ENCODE results near the gene LRRC32.
"Not testable (repeated sequence)": the region's sequence is repeated elsewhere in the genome, so short reads cannot be mapped to it uniquely, and the experiment has no call there.

LRRC32 gene

DNA sequence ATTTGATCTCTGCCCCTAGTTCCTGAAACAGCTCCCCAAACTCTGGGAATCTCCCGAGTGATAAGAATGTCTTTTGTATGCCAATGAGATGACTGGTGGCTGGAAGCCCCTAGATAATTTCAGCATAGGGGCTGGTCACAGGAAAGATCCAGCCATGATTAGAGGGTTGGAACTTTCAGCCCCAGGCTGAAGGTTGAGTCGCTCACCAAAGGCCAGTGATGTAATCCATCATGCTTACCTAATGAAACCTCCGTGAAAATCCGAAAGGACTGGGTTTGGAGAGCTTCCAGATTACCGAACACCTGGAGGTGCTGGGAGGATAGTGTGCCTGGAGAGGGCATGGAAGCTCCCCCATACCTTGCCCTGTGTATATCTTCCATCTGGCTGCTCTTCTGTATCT is 26.0 kb downstream of the LRRC32 start:
- no peak for DNase-seq

DNA sequence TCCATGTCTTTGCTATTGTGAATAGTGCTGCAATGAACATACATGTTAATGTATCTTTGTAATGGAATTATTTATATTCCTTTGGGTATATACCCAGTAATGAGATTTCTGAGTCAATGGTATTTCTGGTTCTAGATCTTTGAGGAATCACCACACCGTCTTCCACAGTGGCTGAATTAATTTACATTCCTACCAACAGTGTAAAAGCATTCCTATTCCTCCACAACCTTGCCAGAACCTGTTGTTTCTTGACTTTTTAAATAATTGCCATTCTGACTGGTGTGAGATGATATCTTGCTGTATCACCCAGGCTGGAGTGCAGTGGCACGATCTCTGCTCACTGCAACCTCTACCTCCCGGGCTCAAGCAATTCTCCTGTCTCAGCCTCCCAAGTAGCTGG is 26.8 kb downstream of the LRRC32 start:
- DNase-seq = not testable (repeated sequence)

DNA sequence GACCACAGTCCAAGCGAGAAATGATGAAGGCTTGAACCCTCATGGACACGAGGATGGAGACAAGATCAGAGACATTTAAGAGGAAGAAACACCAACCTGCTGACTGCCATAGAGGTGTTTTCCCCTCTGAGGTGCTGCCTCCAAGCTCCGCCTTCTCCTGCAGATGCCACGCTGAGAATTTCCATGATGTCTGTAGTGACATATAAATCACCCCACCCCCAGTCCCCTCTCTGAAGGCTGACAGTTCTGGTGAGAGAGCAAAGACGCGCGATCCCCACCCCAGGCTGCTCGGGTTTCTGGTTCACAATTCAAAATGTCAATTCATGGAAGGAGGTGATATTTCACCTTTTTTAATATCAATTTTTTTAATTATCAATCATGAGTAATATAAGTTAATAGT is 28.2 kb downstream of the LRRC32 start:
- no peak for DNase-seq

DNA sequence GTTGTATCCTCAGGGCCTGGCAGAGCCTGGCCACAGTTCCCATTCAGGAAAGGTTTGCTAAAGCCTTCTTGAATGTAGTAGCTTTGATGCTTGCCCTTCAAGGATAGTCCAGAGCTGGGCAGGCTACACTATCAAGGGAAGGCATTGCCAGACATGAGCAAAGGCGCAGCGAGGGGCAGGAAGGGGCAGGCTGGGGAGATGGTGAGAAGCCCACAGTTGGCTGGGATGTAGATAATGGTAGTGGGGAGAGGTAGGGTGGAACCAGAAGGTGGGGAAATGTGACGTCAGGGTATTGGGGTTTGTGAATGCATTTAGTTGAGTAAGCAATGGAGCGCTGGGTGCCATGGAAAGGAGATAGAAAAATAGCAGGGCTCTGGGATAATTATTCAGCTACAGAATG is 28.6 kb downstream of the LRRC32 start:
- no peak for DNase-seq

DNA sequence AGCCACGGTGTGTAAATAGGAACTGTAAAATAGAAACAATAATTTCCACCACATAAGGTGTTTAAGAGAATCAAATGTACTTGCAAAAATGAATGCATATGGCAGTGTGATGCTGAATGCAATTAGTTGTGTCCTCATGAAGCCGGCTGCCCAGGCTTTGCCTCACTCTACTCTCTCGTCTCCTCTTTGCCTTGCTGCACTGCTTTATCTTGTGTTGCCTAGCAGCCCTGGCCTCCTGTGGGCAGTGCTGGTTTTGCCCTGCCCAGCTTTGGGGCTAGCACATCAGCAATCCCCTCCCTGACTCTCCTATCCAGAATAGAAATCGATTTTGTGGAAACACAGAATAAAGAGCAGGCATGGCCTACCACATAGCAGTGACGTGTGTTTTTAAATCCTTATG is 30.0 kb downstream of the LRRC32 start:
- no peak for DNase-seq

DNA sequence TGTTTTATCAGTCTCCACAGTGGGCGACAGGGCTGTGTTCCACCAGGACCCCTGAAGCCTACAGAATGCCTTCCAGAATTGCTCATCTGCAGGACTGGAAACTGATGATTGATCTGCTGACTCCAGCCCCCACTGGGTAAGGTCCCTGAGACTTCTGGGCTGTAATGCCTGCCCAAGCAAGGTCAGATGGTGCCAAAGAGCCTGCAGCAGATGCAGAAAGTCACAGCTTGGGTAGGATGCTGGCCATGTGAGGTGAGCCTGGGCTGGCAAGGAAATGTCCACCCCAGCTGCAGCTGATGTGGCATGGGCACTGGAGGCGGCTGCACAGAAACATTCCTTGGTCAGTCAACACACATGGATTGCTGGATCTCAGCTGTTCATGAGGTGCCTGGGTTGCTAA is 30.9 kb downstream of the LRRC32 start:
- DNase-seq = no peak

DNA sequence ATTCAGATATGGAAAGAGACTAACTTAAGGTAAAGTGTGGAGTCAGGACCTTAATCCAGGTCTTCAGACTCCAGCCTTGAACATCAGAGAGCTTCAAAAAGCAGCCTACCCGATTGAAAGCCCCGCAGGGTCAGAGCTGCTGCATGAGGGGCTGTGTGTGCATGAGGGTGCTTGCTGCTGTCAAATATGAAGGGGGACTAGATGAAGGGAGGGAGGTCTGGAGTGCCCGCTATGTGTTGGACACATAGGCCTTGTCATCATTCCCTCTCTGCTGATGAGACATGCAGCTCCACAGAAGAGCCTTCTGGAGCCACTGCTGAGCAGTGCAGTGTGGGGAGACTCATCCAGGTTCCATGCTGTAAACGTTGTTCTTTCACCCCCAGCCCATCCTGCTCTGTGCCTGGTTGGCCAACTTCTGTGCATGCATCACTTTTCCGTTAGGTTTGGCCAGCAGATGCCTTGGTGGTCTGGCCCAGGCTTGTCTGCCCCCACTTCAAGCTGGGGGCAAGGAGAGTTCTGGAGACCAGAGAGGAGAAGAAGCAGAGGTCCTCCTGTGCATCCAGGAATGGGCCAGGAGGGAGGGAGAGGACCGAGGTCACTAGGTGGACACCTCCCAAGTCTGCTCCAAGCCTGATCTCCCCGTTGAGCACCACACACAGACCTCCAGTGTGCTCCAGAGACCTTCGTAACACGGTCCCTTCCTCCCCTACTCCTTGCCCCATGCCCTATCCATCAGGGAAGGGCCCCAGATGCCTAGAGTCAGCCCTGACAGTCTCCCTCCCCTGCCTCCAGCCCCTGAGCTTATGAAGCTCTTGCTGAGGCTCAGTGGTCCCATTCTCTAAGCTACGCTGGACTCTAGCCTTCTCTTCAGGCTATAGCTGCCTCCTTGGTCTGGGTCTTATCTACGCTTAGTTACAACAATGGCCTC is 32.0 kb downstream of the LRRC32 start:
- DNase-seq = no peak

DNA sequence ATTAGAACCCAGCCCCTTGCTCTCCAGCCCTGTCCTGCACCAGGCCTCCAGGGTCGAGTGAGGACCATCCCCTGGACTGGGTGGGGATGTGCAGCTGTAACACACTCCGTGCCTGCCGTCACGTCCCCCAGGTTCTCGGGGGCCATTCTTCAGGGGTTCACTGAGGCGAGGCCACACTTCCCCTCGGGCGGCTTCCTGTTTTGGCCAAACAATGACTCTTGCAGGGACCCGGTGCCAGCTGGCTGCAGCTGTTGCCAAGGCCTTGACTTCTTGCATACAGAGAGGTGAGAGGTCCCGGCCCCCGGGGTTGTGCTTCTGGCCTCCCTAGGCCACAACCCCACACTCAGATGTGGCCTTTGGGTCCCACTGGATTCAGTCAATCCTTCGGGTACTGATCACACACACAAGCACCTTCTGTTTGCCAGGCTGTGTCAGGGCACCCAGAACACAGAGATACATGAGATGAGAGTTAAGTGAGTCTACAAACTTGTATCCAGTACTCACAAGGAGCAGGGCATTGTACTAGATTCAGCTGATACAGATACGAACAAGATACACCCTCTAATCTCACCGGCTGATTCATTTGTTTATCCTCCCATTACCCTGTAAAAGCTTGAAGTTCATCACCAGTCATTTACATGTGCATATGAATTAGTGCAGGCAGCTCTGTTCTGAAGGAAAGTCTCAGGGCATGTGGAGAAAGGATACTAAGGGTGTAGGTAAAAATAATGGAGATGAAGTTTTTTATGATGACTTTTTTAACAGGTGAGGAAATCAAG is 32.9 kb downstream of the LRRC32 start:
- DNase-seq = no peak

DNA sequence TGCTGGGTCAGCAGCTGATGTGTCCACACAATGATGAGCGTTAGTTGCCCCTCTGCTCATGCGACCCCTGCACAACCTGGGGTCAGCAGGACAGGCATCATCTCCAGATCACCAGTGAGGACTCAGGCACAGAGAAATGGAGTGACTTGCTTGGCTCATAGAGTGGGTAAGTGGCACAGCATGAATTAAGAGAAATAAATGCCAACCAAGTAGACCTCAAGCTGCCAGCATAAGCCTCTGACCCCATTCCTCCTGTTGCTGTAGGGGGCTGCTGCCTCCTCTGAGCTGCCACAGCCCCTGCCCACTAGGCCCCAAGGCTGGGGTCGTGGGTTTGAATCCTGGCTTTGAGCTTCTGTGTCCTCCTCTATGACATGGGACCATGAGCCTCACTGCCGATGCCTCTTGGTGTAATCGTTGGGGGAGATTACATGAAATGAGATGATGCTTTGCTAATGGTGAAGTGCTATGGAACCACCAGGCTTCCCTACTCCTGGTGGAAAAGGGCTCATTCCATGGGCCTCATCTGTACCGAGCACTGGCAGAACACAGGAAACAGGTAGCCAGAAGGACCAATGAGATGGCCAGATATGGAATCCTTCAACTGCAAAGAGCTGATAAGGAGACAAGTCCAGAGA is 33.6 kb downstream of the LRRC32 start:
- DNase-seq = no peak

DNA sequence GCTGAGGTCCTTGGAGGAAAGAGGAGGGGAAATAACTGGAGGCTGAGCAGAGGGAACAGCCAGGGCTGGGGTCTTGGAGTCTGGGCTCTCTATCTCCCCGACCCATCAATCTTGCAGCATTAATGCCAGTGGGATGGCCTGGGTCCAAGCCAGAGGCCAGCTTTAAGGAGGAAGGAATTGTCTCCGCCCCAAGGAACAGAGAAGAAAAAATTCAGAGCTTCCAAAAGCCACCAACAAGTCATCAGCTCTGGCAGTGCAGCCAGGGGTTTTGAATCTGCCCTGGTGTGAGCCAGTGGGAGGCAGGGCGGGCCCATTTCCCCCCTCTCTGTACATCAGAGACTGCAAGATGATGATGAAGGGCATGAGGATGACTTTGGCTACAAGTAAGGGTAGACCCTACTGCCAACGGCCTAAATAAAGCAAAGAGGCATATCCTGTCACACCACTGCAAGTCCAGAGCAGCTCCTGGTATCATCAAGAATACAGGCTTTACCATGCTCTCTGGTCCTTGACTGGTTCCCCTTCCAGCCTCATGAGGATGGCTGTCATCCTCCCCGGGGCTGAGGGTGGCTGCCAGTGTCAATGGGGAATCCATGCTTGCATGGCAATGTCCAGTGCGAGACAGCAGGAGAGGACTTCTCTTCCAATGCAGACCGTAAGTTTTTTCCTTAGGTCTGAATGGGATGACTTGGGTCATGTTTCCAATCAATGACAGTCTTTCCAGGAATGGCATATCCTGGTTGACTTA is 34.4 kb downstream of the LRRC32 start:
- no peak for DNase-seq

DNA sequence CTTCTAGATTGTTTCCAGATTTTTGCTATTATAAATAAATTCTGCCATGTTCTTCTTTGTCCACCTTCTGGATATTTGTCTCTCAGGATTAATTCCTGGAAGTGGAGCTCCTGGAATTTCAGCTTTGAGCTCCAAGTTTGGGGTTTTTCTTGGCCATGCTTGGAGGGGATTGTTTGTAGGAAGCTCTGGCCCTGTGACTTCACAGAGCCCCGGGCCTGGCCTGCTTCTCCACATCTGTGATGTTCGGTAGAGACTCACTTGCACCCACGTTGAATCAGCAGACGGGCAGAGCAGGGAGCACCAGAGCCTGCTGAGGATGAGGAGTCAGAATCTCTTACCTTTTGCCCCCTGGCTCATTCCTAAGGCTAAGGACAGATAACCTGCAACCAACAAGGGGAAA is 35.7 kb downstream of the LRRC32 start:
- DNase-seq = no peak

DNA sequence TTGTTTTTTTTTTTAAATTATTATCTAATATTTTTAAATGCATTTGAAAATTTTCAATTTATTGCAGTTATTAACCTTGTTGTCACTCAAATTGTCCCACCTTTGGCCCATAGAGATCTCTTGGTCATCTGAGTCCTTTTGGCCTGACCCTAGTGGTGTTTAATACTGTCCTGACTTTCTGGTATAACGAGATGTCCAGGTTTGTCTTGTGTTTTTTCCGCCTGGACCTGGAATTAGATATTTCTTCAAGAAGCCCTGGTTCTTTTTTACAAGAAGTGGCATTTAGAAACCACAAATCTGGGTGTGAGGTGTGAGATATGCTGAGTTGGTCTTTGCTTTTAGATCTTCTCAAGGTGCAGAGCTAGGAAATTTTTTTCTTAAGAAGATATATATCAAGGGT is 38.1 kb downstream of the LRRC32 start:
- DNase-seq = no peak

DNA sequence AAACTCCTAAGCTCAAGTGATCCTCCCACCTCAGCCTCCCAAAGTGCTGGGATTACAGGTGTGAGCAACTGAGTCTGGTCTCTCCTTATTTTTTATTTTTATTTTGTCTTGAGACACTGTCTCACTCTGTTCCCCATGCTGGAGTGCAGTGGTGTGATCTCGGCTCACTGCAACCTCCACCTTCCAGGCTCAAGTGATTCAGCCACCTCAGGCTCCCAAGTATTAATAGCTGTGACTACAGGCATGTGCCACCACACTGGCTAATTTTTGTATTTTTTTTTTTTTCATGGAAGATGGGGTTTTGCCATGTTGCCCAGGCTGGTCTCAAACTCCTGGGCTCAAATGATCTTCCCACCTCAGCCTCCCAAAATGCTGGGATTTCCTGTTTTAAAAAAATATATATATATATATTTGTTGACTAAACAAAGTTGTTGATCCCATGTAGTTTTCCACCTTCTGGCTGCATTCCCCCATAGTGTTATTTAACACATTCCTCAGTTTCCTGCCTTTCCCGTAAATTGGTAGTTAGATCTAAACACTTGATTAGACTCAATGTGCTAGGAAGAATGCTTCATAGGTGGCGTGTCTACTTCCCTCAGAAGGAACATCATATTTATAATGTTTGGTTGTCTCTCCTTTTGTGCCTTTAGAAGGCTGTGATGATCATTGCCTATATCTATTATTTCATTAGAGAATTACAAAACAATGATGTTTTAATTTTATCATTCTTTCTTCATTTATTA is 38.8 kb downstream of the LRRC32 start:
- no peak for DNase-seq

DNA sequence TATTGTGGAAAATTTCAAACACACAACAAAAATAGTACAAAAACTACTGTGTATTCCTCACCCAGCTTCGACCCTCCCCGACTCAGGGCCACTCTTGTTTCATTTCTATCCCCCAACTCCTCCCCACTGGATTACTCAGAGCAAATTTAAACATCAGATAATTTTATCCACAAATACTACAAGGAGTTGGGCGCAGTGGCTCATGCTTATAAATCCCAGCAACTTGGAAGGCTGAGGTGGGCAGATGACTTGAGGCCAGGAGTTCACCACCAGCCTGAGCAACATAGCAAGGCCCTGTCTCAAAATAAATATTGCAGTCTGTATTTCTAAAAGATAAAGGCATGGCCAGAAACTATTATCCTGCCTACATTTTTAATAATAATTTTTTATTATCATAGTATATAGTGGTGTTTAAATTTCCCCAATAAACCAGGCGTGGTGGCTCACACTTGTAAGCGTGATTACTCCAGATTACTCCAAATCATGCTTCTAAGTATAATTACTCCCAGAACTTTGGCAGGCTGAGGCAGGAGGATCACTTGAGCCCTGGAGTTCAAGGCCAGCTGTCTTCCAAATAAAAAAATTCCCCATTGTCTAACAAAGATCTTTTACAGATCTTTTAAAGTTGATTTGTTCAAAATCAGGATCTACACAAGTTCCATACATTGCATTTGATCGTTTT is 39.8 kb downstream of the LRRC32 start:
- DNase-seq = no peak

DNA sequence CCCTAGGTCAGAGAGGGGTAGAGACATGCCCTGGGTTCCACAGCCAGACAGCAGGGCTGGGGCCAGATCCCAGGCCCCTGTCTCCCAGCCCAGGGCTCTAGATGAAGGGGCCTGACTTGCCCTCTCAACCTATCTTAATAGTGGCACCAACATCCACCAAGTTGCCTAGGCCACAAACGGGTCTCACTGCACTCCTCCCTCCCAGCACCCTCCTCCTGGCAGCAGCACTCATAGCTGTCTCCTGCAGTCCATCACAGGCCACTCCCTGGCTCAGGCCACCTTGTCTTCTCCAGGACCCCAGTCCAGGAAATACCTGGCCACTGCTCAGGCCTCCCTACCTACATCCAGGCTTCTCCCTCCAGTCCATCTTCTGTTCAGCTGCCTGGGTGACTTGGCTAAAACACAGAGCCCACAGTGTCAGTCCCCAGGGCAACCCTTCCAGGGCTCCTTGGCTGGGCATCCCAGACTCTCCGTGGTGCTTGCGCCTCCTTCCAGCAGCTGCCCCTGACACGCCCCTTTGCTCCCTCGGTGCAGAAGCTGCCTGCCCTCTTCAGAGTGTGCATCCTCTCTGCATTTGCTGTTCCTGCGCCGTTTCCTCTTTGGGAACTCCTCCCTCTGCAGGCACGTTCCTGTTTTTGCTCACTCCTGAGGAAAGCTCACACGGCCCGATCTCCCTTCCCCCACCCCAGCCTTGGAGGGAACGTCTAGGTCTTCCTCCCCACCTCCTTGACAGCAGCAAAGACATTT is 40.5 kb downstream of the LRRC32 start:
- DNase-seq = peak; percentile 54 to 65

DNA sequence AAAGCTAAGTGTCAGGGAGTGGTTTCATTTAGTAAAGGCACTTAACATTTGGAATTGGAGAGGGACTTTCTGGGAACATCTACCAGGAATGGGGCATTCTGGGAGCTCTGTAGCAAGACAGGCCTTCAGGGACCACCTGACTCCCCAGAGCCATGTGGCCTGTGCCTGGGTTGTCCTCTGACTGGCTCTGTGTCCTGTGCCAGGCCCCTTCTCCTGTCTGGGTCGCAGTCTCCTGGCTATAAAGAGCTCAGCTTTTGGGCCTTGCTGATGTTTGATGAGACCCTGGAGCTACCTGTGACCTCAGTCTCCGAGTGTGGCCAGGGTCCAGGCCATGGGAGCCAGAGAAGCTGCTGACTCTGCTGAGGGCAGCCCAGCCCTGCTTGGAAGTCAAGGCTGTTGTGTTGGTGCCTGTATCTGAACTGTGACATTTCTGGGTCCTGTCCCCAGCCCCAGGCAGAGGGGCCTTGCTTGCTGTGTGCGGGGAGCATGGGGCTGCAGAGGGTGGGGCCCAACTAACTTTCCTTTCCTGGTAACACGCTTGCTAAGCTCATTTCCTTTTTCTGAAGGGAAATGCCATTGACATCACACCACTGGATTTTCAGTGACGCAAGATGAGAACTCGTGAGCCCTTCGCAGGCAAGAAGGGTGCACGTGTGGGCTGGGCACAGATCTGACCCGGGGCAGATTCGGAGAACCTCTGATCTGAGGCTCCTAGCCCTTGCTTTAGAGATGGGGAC is 41.3 kb downstream of the LRRC32 start:
- no peak for DNase-seq

DNA sequence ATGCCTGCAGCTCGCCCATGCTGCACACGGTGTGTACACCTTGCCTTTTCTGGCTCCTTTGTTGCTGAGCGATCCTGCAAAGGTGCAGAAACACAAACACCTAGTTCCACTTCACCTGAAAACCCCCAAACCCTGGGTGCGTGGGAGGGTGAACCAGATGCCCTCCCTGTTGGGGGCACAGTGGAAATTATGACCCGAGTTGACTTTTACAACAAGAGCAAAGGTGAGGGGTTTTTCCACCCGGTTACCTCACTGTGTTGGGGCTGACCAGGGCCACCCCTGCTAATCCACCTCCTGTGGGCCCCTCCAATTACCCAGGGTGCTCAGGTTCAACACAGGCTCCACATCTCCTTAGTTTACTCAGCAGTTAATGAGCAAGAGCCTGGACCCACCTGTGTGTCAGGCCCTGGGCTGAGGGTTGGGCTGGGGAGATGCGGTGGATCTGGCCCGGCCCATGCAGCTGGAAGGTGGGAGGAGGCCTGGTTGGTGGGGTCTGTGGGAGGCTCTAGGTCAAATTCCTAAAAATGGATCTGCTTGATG is 42.1 kb downstream of the LRRC32 start:
- DNase-seq = no peak

DNA sequence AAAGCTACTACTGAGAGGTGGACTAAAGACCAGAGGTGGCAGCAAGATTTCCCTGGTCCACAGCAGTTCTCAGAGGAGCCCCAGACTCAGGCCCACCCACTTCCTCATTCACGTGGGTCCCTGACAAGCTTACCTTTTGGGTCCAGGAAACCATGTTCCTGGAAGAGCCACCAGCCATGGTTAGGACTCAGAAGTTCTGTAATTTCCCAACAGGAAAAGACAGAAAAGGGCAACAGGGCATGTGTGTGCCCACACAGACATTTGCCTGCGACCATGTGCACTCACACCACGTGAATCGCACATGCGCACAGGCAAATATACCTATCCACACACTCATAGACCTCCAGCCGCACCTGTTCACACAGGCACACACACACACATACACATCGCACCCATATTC is 42.9 kb downstream of the LRRC32 start:
- no peak for DNase-seq

DNA sequence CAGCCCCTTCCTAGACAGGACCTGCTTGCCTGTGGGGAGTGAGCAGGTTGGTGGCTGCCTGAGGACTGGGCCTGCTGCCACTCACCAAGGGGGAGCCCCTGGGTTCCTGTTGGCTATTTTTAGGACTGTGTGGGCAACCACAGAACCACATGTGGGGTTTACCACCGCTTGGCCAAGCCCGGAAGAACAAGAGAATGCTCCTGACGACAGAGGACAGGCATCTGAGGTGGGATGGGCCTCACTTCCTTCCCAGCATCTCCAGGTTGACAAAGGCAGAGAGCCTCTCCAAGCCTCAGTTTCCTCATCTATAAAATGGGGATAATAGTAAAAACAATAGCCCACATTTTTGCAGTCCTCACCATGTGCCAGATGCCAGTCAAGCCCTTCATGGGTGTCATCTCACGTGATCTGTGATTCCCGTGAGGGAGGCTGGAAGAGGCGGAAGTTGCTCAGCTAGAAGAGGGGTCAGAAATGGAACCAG is 43.6 kb downstream of the LRRC32 start:
- no peak for DNase-seq

DNA sequence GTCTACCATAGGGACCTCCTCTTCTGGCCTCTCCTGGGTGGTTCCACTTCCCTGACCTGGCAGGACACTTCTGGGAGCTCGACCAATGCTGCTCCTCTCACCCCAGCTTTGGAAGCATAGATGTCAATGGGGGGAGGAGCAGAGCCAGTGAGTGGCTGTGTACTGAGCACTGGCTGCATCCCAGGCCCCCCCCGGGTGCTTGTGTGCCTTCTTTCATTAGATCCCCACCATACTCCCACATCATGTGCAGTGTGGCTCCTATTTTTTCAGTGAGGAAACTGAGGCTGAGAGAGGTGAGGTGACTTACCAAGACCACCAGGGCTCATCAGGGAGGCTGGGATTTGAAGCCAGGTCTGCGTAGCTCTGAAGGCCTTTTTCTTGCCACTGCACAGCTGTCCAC is 44.3 kb downstream of the LRRC32 start:
- DNase-seq = no peak
